Urinary bladder (tissue), 4 donors: ENCODE results near the gene PELI2. TPM values are rescaled to one million over a fixed set of nuclear protein-coding genes. Genes with fewer than 3 reads are reported as not detected.

ENCODE experiments used
- DNase-seq: peaks from one replicate; pipeline ENCODE4 v3.0.0-alpha.2; 2015; ENCODE audit errors: extremely low spot score
- H3K27ac ChIP-seq: one replicate; pipeline ENCODE4 v1.5.1; 2013; ENCODE audit warnings: low read depth, mild to moderate bottlenecking, moderate library complexity
- H3K36me3 ChIP-seq: one replicate; pipeline ENCODE4 v1.6.1; 2013; ENCODE audit warnings: mild to moderate bottlenecking, moderate library complexity; ENCODE audit not compliant: insufficient read depth
- H3K4me1 ChIP-seq: one replicate; pipeline ENCODE4 v1.6.1; 2013; ENCODE audit warnings: mild to moderate bottlenecking, moderate library complexity; ENCODE audit not compliant: insufficient read depth
- H3K4me3 ChIP-seq: one replicate; pipeline ENCODE4 v1.5.1; 2013; ENCODE audit warnings: low read depth, low read length
- WGBS: extraction: QIAGEN DNeasy Blood & Tissue Kit; methylation state at CpG from one replicate; pipeline ENCODE4 v1.1.7; 2013; 5-methylcytosine and 5-hydroxymethylcytosine counted together
- polyA plus RNA-seq: library from polyadenylated mRNA; stranded (reverse); fragments of 200-250 nt; gene quantifications from one replicate; pipeline ENCODE4 v1.2.3, GENCODE V29; 2013
- total RNA-seq: library from RNA; depleted of rRNA; stranded (reverse); fragments of >200 nt; gene quantifications from one replicate; pipeline ENCODE4 v1.2.3, GENCODE V29; 2014
- donor health status: healthy with polysubstance abuse.
- donor health status: healthy.

The PELI2 gene
- total and polyA plus RNA-seq, 2 donors, result 10.6 to 15.9 TPM

DNA sequence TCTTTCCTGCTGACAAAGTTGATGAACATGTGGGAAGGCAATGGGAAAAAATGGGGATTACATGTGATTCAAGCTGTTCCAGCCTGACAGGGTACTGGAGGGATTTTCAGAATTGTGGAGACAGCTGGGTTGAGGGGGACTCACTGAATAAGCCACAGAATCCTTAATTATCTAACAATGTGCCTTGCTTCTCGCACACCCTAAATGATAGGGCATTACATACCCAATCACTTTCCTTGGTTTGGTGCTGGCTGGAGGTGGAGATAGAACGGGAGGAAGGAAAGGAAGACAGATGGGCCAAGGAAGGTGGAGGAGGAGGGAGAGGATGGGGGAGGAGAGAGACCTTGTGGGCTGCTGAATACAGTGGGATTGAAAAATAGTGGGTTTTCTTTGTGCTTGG is 20.7 kb downstream of the PELI2 start:
- 82% methylated on average over 2 of the region's 2 CpGs for WGBS
- Histone ChIP-seq H3K4me1 (no peaks in the 10 kb centered on the region), H3K4me3 (no peak overlapping the region), H3K36me3 (no peaks in the 10 kb centered on the region), H3K27ac (no peak overlapping the region)
- no peak for DNase-seq

GRCh38 chr14:56142314-56142713 is 24.1 kb downstream of the PELI2 start:
- WGBS, result 97% methylated on average over 4 of the region's 4 CpGs
- no peak overlapping the region for H3K4me3 ChIP-seq

DNA sequence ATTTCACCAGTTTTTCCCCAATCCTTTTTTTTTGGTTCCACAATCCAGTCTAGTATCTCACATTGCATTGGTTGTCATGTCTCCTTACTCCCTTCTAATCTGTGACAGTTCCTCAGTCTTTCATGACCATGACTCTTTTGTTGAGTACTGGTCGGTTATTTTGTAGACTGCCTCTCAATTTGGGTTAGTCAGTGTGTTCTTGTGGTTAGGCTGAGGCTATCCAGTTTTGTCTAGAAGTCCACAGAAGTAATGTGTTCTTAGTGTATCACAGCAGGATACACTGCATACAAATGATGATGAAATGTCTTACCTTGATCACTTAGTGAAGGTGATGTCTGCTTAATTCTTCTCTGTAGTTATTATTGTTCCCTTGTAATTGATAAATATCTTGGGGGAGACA is 24.8 kb downstream of the PELI2 start:
- Histone ChIP-seq H3K36me3 (no peaks in the 10 kb centered on the region), H3K4me3 (no peak overlapping the region), H3K4me1 (peaks cover 8% of the 10 kb centered on the region), H3K27ac (no peak overlapping the region)
- 91% methylated on average over 1 of the region's 1 CpG for WGBS
- DNase-seq, result no peak

More at GRCh38 chr14:56142314-56142713, 24.1 kb downstream of the PELI2 start:
- Histone ChIP-seq H3K4me1 (peaks cover 2% of the 10 kb centered on the region), H3K27ac (no peak overlapping the region), H3K36me3 (no peaks in the 10 kb centered on the region)
- no peak for DNase-seq

DNA sequence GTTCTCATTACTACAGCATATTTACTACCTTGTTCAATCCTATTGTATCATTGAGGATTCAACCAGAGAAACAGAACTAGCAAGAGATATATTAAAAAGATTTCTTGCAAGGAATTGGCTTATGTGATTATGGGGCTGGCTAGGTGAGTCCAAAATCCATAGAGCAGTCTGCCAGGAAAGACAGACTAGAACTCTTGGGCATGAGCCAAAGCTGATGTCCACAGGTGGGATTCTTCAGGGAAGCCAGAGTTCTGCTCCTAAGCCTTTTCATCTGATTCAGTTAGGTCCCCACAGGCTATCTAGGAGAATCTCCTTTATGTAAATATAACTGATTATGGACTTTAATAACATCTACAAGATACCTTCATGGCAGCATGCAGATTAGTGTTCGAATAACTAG is 26.0 kb downstream of the PELI2 start:
- 52% methylated on average over 1 of the region's 1 CpG for WGBS
- H3K4me3 ChIP-seq, result no peak overlapping the region
- H3K27ac ChIP-seq, result no peak overlapping the region
- no peak for DNase-seq
- H3K36me3 ChIP-seq, result no peaks in the 10 kb centered on the region
- H3K4me1 ChIP-seq, result peaks cover 12% of the 10 kb centered on the region

- no peak overlapping the region for H3K4me3 ChIP-seq
- H3K36me3 ChIP-seq, result no peaks in the 10 kb centered on the region
- DNase-seq, result no peak
- H3K27ac ChIP-seq, result no peak overlapping the region
- 72% methylated on average over 5 of the region's 5 CpGs for WGBS
- H3K4me1 ChIP-seq, result peaks cover 12% of the 10 kb centered on the region
Observed at GRCh38 chr14:56145181-56145769, 27.1 kb downstream of the PELI2 start.

- Histone ChIP-seq H3K36me3 (no peaks in the 10 kb centered on the region), H3K4me3 (no peak overlapping the region), H3K4me1 (peaks cover 15% of the 10 kb centered on the region), H3K27ac (no peak overlapping the region)
- WGBS, result 75% methylated on average over 3 of the region's 3 CpGs
- DNase-seq, result no peak
Observed at GRCh38 chr14:56145965-56146364, 27.8 kb downstream of the PELI2 start.

DNA sequence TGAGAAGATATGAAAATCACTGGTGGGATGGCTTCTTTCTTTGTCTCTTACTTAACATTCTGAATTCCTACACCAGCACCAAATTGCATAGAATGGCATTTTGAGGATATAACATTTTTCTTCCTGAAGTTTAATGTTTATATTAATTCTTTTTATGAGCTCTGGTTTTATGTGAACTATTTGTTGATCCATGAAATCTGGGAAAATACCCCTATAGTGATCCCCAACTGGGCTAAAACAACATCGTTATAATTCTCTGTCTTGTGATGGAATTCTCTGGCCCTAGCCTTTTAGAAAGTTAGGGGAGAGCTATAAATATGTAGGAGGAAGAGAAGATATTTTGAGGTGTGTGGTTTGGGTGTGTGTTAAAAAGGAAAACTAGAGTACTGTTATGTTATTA is 29.2 kb downstream of the PELI2 start:
- no peak for DNase-seq
- Histone ChIP-seq H3K4me3 (no peak overlapping the region), H3K4me1 (peaks cover 15% of the 10 kb centered on the region), H3K36me3 (no peaks in the 10 kb centered on the region), H3K27ac (no peak overlapping the region)
- 26% methylated on average over 1 of the region's 1 CpG for WGBS

- WGBS, result 66% methylated on average over 3 of the region's 3 CpGs
- Histone ChIP-seq H3K36me3 (no peaks in the 10 kb centered on the region), H3K4me1 (peaks cover 15% of the 10 kb centered on the region), H3K4me3 (no peak overlapping the region), H3K27ac (no peak overlapping the region)
- no peak for DNase-seq
Observed at GRCh38 chr14:56147986-56148901, 30.0 kb downstream of the PELI2 start.

DNA sequence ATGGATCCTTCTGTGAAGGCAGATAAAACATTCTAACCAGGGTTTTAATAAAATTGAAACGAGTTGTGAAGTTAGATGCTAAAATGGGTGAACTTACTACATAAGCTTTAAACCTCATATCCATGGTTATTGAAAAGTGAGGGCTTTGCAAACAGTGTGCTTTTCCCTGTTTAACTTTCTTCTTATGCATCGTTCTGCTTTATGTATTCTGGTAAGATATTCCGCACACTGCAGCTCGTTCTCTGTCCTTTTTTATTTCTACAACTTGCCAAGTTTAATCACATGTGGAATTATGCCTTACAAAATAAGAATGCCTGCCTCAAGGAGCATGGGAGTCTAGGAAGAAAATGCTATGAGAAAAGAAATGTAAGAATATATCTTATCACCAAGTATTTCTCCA is 30.9 kb downstream of the PELI2 start:
- no peak for DNase-seq
- H3K4me3 ChIP-seq, result no peak overlapping the region
- peaks cover 15% of the 10 kb centered on the region for H3K4me1 ChIP-seq
- H3K36me3 ChIP-seq, result no peaks in the 10 kb centered on the region
- no peak overlapping the region for H3K27ac ChIP-seq
- WGBS, result 37% methylated on average over 4 of the region's 4 CpGs

DNA sequence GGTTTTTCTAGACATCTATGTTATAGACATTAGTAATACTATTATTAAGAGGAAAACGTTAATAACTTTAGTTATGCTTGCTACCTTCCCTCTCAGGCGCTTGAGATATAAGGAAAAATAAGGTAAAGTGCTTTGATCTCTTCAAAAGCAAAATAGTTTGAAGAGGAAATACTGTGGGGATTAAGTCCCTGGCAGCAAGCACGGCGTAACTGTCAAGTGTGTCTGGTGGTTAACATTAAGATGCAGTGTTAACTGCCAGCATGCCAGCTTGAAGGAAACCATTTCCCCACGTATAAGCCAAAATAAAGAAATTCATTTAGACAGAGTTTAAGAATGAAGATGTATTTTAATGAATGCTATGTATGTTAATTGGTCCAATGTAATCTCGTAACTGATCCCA is 31.8 kb downstream of the PELI2 start:
- peaks cover 13% of the 10 kb centered on the region for H3K4me1 ChIP-seq
- H3K36me3 ChIP-seq, result no peaks in the 10 kb centered on the region
- no peak for DNase-seq
- 49% methylated on average over 6 of the region's 6 CpGs for WGBS
- no peak overlapping the region for H3K27ac ChIP-seq
- no peak overlapping the region for H3K4me3 ChIP-seq

GRCh38 chr14:56150645-56151345 is 32.6 kb downstream of the PELI2 start:
- no peak overlapping the region for H3K27ac ChIP-seq
- DNase-seq, result no peak
- H3K4me3 ChIP-seq, result no peak overlapping the region
- H3K36me3 ChIP-seq, result no peaks in the 10 kb centered on the region
- H3K4me1 ChIP-seq, result peaks cover 12% of the 10 kb centered on the region
- 73% methylated on average over 6 of the region's 6 CpGs for WGBS

DNA sequence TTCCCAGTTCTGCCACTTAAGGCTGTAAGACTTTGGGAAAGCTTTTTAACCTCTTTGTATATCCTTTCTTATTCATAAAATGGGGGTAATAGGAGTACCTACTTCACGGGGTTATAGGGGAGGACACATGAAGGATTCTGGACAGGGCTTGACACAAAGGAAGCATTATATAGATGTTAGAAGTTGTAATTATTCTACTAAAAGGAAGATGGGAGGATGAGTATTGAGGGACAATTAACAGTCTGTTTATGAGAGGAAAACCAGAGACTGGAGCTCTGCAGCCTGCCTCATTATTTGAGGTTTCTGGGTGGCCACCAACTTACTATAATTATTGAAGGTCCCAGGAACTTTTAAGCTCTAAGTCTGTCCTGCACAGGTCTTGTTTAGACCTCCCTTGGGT is 34.0 kb downstream of the PELI2 start:
- H3K4me1 ChIP-seq, result peaks cover 12% of the 10 kb centered on the region
- no peak for DNase-seq
- H3K36me3 ChIP-seq, result no peaks in the 10 kb centered on the region
- H3K27ac ChIP-seq, result no peak overlapping the region
- H3K4me3 ChIP-seq, result no peak overlapping the region
- WGBS, result 94% methylated on average over 1 of the region's 1 CpG

DNA sequence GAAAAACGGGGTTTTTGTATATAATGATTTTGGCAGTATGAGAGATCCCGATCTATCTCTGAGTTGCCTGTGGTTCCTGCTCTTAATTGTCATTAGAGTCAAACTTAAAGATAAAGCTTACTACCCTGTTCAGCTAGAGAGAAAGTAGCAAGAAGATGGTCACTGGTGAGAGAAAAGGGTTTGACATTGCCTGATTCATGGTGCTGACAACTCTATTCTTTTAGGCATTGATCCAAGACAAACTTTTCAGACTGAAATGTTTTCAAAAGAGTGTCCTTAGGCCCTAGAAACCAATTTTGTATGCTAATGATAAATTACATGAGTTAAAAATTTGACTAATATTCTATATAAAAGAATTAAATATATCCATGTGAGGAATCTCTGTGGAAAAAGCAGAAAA is 35.1 kb downstream of the PELI2 start:
- no peak overlapping the region for H3K27ac ChIP-seq
- no peak overlapping the region for H3K4me3 ChIP-seq
- peaks cover 5% of the 10 kb centered on the region for H3K4me1 ChIP-seq
- no peak for DNase-seq
- H3K36me3 ChIP-seq, result no peaks in the 10 kb centered on the region
- WGBS, result 90% methylated on average over 2 of the region's 2 CpGs

DNA sequence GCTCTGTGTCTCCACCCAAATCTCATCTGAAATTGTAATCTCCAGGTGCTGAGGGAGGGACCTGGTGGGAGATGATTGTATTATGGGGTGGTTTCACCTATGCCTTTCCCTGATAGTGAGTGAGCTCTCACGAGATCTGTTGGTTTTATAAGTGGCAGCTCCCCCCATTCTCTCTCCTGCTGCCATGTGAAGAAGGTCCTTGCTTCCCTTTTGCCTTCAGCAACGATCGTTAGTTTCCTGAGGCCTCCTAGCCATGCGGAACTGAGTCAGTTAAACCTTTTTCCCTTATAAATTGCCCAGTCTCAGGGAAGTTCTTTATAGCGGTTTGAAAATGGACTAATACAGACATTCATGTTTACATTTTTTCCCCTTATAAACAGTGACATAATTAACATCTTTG is 36.1 kb downstream of the PELI2 start:
- no peaks in the 10 kb centered on the region for H3K36me3 ChIP-seq
- H3K4me3 ChIP-seq, result no peak overlapping the region
- no peak overlapping the region for H3K27ac ChIP-seq
- H3K4me1 ChIP-seq, result peaks cover 2% of the 10 kb centered on the region
- no peak for DNase-seq
- WGBS, result 80% methylated on average over 5 of the region's 5 CpGs
